Stimulated activated CD8-positive, alpha-beta memory T cell treated with anti-CD3 and anti-CD28 coated beads, Interleukin-7, amount 100 ng/mL, for 1 hour (primary cell): ENCODE results near the gene ZNF195.
A peak's percentile ranks its signal among the peaks of the same experiment; 100 is the strongest.
"Not testable (repeated sequence)": the region's sequence is repeated elsewhere in the genome, so short reads cannot be mapped to it uniquely, and the experiment has no call there.

Experiments
- DNase-seq, 2 donors: peaks; one replicate each; pipeline ENCODE4 v3.0.0-alpha.2; 2020; ENCODE audit warnings: low read depth in 2 of 2

Gene ZNF195

DNA sequence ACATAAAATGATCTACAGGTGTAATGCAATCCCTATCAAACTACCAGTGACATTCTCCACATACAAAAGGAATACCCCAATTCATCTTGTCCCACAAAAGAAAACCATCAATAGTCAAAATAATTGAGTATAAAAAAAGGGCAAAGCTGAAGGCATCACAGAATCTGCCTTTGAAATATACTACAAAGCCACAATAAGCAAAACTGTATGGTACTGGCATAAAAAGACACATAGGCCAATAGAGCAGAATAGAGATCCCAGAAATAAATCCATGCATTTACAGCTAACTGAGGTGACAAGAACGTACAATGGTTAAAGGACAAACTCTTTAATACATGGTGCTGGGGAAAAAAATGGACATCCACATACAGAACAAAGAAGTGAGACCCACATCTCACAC, 31.8 kb downstream of the ZNF195 start:
- DNase-seq: no peak

DNA sequence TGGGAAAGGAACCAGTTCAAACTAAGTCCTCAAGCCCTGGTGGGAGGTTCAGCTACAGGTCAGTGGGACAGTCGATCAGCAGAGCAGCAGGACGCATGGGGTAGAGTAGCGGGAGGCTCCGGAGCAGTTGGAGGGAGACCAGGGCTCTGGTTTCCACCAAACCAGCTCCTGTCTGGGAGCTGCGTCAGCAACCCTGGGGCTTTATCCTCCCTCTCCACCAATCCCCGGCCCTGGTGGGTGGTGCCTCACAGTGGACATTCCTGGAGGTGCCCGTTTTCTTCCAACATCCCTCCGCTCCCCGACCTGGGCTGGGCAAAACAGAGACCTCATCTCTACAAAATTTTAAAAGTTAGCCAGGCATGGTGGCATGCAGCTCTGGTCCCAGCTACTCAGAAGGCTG, 32.4 kb downstream of the ZNF195 start:
- DNase-seq: no peak

DNA sequence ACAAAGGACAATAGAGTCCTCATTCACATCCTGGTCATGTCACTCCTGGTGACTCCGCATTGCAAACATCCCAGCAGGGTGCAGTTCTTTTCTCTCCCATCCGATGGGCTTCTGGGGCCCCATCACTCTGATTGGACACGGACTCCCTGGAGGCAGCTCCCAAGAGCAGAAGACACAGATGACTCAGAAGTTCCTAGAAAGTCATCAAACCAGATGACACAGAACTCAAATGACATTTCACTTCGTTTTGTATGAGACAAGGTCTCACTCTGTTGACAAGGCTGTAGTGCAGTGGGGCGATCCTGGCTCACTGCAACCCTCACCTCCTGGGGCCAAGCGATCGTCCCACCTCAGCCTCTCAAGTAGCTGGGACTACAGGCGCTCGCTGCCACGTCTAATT, 33.2 kb downstream of the ZNF195 start:
- DNase-seq: no peak

DNA sequence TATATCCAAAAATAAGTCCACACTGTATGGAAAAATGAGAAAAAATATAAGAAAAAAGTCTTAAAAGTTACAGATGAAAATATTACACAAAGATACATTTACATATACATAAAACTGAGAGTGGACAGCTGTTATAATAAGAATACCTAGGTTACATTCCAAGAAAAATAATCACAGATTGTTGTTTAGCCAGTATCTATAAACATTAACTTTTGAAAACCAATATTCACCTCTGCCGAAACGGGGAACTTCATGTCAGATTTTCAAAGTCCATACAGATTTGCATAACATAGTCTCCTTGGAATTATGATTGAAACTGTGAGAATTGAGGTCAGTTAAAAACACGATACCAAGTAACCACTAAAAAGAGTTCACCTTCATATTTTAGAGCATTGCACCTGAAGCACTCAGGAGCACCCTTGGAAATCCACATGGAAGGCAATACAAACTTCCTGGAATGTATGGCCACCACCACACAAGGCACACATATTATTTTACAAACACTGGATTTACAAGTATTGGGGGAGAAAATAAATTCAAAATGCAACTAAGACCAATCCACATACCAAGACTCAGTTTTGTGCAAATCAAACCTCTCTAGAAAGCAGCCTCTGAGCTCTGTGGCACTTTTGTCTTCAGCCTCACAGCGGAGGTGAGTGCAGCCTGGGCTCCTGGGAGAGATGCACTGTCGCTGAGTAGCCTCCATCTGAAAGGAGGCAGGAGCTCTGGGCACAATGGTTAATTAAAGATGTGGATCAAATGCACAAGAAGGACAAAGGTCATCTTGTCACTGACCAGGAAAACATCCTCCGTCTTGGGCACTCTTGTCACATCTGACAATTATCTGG, 34.4 kb downstream of the ZNF195 start:
- DNase-seq: no peak

DNA sequence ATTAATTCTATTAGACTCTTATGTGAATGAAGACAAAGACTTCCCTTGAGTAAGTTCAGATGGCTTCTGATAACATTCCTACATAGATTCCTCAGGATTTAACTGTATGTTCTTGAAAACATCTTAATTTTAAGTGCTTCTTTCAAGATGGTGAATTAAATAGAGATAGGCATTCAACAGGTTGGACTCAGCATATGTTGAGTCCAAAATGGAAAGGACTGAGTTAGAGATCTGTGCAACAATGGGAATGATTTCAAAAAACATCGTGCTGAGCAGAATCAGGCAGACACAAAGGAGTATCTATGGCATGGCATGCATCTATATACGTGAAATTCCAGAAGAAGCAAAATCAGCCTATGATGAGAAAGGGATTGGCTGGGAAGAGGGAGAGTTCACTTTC, 36.2 kb downstream of the ZNF195 start:
- no peak for DNase-seq

DNA sequence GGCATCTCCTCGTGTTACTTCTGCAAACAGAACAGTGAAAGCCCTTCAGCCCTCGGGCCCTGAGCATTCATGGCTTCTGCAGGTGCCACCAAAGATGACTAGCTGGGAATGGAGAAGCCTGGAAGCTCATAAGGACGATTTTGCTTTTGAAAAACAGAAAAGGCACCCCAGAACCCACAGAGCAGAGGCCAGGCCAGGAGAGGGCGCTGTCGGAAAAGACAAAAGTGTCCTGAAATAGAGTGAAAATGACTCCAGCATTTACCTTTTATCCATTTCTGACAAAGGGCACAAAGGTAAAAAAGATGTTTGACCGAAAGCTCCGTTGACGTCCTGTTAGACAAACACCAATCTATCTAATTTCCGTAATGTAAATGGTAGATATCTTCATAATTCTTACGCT, 37.6 kb downstream of the ZNF195 start:
- DNase-seq: peak; percentile 30 to 55

DNA sequence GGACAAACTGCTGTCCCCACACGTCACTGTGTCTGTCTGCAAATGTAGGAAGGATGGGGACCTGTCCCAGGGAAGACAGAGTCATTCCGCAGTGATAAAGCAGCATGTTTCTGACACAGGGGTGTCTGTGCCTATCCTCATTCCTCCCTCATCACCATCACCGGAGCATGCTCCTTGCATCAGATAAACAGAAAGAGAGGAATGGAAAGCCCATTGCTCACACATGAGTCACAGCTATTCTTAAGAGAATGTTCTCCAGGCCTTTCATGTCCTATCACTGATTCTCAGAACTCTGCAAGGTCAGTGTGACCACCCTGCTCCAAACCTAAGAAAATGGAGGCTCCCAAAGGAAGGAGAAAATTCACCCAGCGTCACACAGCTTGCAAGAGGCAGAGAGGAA, 38.9 kb downstream of the ZNF195 start:
- no peak for DNase-seq

DNA sequence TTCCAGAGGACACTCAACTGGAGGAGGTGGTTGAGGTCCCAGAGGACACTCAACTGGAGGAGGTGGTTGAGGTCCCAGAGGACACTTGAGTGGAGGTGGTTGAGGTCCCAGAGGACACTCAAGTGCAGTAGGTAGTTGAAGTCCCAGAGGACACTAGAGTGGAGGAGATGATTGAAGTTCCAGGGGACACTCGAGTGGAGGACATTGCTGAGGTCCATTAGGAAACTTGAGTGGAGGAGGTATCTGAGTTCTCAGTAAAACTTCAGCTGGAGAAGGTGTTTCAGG, 39.7 kb downstream of the ZNF195 start:
- DNase-seq: no peak

DNA sequence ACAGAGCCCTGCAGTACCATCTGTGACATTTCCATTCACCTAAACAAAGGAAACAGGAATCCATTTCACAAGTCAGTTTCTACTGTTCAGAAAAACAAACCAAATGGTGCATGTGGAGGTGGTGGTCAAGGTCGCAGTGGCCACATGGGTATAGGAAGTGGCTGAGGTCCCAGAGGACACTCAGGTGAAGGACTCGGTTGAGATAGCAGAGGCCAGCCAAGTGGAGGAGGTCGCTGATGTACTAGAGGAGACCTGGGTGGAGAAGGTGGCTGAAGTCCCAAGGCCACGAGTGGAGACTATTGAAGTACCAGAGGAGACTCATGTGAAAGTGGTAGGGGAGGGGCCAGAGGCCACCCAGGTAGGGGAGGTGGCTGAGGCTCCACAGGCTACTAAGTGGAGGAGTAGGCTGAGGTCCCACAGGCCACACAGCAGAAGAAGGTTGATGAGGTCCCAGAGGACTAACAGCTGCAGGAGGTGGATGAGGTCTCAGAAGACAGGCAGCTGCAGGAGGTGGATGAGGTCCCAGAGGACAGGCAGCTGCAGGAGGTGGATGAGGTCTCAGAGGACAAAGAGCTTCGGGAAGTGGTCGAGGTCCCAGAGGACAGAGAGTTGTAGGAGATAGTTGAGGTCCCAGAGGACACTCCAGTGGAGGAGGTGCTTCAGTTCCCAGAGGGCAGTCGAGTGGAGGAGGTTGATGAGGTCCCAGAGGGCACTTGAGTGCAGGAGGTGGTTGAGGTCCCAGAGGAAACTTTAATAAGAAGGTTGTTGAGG, 40.2 kb downstream of the ZNF195 start:
- DNase-seq: no peak

DNA sequence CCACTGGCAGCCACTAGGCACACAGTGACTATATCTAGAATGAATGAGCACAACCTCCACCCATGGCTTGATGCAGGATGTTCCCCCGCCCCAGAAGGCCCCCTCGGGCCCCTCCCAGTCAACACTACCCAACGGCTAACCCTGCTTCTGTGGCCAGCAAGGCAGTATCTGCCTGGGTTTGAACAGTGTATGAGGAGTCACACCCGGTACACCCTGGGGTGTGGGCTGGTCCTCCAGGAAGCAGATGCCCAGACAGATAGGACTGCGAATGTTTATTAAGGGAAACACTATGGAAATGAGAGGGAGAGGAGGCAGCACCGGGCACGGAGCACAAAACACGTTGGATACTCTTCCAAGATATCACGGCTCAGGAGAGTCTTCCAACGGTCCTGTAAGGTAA, 42.5 kb downstream of the ZNF195 start:
- not testable (repeated sequence) for DNase-seq

DNA sequence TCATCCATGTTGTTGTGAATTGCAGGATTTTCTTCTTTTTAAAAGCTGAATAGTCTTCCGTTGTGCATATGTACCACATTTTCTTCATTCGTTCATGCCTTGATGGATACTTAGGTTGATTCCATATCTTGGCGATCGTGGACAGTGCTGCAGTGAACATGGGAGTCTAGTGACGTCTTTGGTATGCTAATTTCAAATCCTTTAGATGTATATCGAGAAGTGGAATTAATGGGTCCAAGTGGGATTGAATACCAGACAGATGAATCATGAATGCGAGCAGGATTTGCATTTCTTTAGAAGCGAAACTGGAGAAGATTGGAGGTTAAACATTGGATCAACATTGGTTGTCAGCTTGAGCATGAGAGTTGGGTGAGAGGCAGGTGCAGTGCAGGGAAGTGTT, 45.8 kb downstream of the ZNF195 start:
- DNase-seq: not testable (repeated sequence)

DNA sequence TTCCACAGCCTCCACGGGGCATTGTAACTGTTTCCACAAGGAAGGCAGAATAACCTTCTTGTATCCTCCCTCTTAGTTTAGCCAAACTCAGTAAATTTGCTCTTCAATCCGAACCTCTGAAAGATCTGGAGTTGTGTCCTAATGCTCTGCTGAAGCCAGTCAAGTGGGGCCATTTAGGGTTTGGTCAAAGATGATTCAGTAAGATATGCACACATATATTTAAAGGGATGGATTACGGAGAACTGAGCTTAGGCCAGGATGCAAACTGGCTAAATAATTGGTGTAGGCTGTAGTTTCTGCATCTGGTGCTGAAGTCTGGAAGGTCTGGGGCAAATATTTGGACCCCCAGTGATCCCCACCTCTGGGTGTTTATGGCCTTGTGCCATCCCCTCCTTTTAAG, 47.9 kb downstream of the ZNF195 start:
- DNase-seq: not testable (repeated sequence)

DNA sequence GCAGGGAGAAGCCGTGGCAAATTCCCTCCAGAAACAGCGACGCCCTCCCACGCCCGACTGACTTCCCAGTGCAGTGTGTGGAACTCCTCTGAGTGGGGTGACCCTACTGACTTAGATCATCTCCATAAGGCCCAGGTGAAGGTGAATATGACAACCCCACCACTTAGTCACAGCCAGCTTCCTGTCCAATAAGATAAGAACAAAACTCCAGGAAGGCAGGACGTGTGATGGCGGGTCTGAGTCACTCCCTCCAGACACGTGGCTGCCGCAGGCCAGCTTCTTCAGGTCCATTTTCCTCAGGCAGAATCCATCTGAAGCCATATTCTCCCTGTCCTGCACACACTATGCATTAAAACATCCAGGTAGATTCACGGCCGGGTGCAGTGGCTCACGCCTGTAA, 48.9 kb downstream of the ZNF195 start:
- not testable (repeated sequence) for DNase-seq

DNA sequence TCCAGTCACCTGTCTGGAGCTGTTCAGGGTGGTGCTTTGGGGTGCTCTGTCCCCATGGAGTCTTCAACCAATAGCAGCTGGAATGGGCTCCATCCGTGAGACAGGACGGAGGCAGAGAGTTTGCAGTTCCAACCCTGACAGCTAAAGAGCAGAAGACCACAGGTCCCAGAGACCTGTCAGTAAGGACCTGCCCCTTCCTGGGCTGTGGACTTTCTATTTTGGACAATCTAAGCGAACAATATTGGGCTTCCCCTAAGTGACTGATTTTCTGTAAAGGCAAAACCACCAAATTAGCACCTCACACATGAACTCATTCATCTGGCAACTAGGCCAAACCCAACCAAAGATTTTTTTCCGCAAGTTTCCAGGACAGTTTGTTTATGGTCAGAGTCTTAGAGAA, 50.4 kb downstream of the ZNF195 start:
- DNase-seq: not testable (repeated sequence)

DNA sequence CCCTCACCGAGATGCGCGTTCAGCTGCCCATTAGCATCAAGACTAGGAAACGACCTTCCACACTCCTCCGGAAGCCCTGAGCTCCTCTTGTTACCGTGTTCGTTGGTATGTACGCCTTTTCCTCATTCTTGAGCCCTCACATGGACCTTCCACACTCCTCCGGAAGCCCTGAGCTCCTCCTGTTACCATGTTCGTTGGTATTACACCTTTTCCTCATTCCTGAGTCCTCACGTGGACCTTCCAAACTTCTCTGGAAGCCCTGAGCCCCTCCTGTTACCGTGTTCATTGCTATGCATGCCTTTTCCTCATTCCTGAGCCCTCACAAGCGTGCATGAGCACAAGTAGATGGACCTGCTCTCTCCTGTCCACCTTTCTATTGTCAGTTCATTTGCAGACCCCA, 52.5 kb downstream of the ZNF195 start:
- not testable (repeated sequence) for DNase-seq

DNA sequence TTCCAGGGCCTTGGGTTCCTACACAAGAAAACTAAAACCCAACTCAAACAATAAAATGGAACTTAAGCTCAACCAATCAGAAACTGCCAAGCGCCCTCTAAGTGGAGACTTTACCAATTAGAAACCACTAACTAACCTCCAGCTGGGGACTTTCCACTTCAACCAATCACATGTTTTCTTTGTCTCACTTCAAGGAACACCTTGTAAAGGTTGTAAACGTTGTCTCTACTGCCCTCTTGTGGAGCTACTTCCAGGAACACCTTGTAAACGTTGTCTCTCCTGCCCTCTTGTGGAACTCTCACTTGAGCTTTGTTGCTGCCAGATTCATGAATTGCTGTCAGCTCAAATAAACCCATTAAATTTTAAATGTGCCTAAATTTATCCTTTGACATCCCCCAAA, 54.2 kb downstream of the ZNF195 start:
- DNase-seq: not testable (repeated sequence)
